ENCODE measurements around the gene BCL2L11.

Gene BCL2L11

GRCh38 chr2:111191877-111192276, 71.2 kb downstream of the BCL2L11 start:
- DNase-seq (ENCODE audit: low read depth, low spot score): no peak

- no peak for DNase-seq (ENCODE audit: low read depth, low spot score)
Measured at GRCh38 chr2:111192776-111193368, 72.2 kb downstream of the BCL2L11 start.

GRCh38 chr2:111194835-111195621, 74.3 kb downstream of the BCL2L11 start:
- no peak for DNase-seq (ENCODE audit: low read depth, low spot score)

- no peak for DNase-seq (ENCODE audit: low read depth, low spot score)
Measured at GRCh38 chr2:111196435-111196834, 75.7 kb downstream of the BCL2L11 start.

- no peak for DNase-seq (ENCODE audit: low read depth, low spot score)
Measured at GRCh38 chr2:111198701-111199100, 78.0 kb downstream of the BCL2L11 start.

GRCh38 chr2:111199840-111200239, 79.1 kb downstream of the BCL2L11 start:
- no peak for DNase-seq (ENCODE audit: low read depth, low spot score)

- no peak for DNase-seq (ENCODE audit: low read depth, low spot score)
Measured at GRCh38 chr2:111200333-111200881, 79.7 kb downstream of the BCL2L11 start.

- no peak for DNase-seq (ENCODE audit: low read depth, low spot score)
Measured at GRCh38 chr2:111201214-111201613, 80.5 kb downstream of the BCL2L11 start.

- no peak for DNase-seq (ENCODE audit: low read depth, low spot score)
Measured at GRCh38 chr2:111202266-111203040, 81.7 kb downstream of the BCL2L11 start.

- no peak for DNase-seq (ENCODE audit: low read depth, low spot score)
Measured at GRCh38 chr2:111204706-111205105, 84.0 kb downstream of the BCL2L11 start.

GRCh38 chr2:111205774-111206173, 85.1 kb downstream of the BCL2L11 start:
- no peak for DNase-seq (ENCODE audit: low read depth, low spot score)

GRCh38 chr2:111207851-111208250, 87.1 kb downstream of the BCL2L11 start:
- DNase-seq (ENCODE audit: low read depth, low spot score): no peak

GRCh38 chr2:111208639-111209038, 87.9 kb downstream of the BCL2L11 start:
- no peak for DNase-seq (ENCODE audit: low read depth, low spot score)

GRCh38 chr2:111209045-111209514, 88.4 kb downstream of the BCL2L11 start:
- DNase-seq (ENCODE audit: low read depth, low spot score): no peak

- no peak for DNase-seq (ENCODE audit: low read depth, low spot score)
Measured at GRCh38 chr2:111210036-111210435, 89.3 kb downstream of the BCL2L11 start.

- DNase-seq (ENCODE audit: low read depth, low spot score): no peak
Measured at GRCh38 chr2:111213877-111214276, 93.2 kb downstream of the BCL2L11 start.

GRCh38 chr2:111216811-111217652, 96.3 kb downstream of the BCL2L11 start:
- no peak for DNase-seq (ENCODE audit: low read depth, low spot score)

Measured in ELF-1 (cell line).